ENCODE data around the gene DPYSL4. TPM values are rescaled to one million over a fixed set of nuclear protein-coding genes. Genes with fewer than 3 reads are reported as not detected.
"Not testable (repeated sequence)": the region's sequence is repeated elsewhere in the genome, so short reads cannot be mapped to it uniquely, and the experiment has no call there.

Gene DPYSL4
- total and polyA plus RNA-seq, 12 donors = 2.4 to 78.9 (median 30.6) TPM

DNA sequence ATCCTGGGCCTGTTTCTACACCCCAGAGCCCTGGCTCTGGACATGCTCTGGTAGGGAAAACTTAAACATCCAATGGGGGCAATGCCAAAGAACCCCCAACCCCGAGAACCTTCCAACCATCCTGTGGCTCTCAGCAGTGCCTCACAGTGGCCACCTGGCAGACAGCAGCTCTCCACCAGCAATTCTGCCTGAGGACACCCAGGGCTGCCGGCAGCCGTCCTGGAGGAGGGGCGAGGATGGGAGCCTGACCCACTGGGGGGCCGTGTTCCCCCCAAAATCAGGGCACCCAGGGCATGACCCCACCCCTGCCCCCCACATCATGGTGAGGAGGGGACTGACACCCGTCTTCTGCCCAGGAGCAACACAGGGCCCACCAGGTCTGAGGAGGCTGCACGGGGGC lies 32.7 kb downstream of the DPYSL4 start:
- no peak for DNase-seq
- H3K9me3 ChIP-seq = peaks cover 0 to 30% (median 11%) of the 10 kb centered on the region in 11 donors

GRCh38 chr10:132220061-132220460 lies 33.3 kb downstream of the DPYSL4 start:
- no peak for ATAC-seq

More for the DNA sequence above, 32.7 kb downstream of the DPYSL4 start:
- no peaks in the 10 kb centered on the region for H3K27me3 ChIP-seq
- peaks cover 0 to 7% (median 0%) of the 10 kb centered on the region in 9 donors for H3K4me1 ChIP-seq
- no peaks in the 10 kb centered on the region for H3K36me3 ChIP-seq
- no peak overlapping the region for H3K4me3 ChIP-seq
- TF ChIP-seq, protein P1, sequence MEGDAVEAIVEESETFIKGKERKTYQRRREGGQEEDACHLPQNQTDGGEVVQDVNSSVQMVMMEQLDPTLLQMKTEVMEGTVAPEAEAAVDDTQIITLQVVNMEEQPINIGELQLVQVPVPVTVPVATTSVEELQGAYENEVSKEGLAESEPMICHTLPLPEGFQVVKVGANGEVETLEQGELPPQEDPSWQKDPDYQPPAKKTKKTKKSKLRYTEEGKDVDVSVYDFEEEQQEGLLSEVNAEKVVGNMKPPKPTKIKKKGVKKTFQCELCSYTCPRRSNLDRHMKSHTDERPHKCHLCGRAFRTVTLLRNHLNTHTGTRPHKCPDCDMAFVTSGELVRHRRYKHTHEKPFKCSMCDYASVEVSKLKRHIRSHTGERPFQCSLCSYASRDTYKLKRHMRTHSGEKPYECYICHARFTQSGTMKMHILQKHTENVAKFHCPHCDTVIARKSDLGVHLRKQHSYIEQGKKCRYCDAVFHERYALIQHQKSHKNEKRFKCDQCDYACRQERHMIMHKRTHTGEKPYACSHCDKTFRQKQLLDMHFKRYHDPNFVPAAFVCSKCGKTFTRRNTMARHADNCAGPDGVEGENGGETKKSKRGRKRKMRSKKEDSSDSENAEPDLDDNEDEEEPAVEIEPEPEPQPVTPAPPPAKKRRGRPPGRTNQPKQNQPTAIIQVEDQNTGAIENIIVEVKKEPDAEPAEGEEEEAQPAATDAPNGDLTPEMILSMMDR (IDR thresholded peaks at IDR 0.05) = peak in 2 of 9 donors; percentile 12 to 14
- 85 to 86% methylated on average over 7 of the region's 7 CpGs for WGBS, 2 donors
- ATAC-seq = no peak
- no peak overlapping the region for H3K27ac ChIP-seq
- intact Hi-C loops (cut with DNase I) = loop anchor here in 1 of 10 donors (5.0 kb wide), 1 partner anchor 228 kb away; no protein-coding TSS in a partner anchor

GRCh38 chr10:132220996-132221395 lies 34.2 kb downstream of the DPYSL4 start:
- H3K36me3 ChIP-seq, H3K4me3 ChIP-seq, H3K27ac ChIP-seq, H3K27me3 ChIP-seq, ATAC-seq: not testable (repeated sequence)
- intact Hi-C loops (cut with DNase I) = loop anchor here in 7 of 10 donors (5.0 to 10.0 kb wide), 4 partner anchors 131 to 424 kb away; no protein-coding TSS in a partner anchor
- Histone ChIP-seq H3K4me1 (peaks cover 0 to 19% (median 0%) of the 10 kb centered on the region in 9 donors), H3K9me3 (peaks cover 0 to 22% (median 4%) of the 10 kb centered on the region in 11 donors)
- whole genome bisulfite sequencing, 2 donors = 90 to 94% methylated on average over 18 of the region's 18 CpGs
- DNase-seq = peak in 1 of 2 donors; percentile 6

More at GRCh38 chr10:132220061-132220460, 33.3 kb downstream of the DPYSL4 start:
- H3K27me3 ChIP-seq = no peaks in the 10 kb centered on the region
- H3K27ac ChIP-seq = no peak overlapping the region
- DNase-seq = no peak
- TF ChIP-seq, protein P1 (IDR thresholded peaks at IDR 0.05) = no peak
- H3K9me3 ChIP-seq = peaks cover 0 to 26% (median 8%) of the 10 kb centered on the region in 11 donors
- peaks cover 0 to 12% (median 0%) of the 10 kb centered on the region in 9 donors for H3K4me1 ChIP-seq
- intact Hi-C loops (cut with DNase I) = loop anchor here in 7 of 10 donors (5.0 to 10.0 kb wide), 4 partner anchors 132 to 425 kb away; no protein-coding TSS in a partner anchor
- WGBS, 2 donors = 95 to 97% methylated on average over 9 of the region's 9 CpGs
- no peaks in the 10 kb centered on the region for H3K36me3 ChIP-seq
- no peak overlapping the region for H3K4me3 ChIP-seq

DNA sequence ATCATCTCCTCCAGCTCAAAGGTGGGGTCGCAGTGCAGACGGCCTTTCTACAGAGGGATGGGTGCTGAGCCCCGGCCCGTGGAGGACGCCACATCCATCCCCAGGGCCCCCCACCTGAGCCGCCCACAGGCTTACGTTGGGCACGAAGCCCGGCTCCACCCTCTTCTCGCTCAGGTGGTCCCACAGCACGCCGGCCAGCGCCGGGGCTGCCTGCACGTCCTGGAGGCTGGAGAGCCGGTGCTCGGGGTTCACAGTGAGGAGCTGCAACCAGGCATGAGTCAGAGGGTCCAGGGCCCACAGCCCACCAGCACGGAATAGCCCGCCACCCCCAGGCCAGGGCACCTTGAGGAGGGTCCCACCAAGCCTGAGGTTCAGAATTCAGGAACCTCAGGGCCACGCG lies 36.0 kb downstream of the DPYSL4 start:
- WGBS, 2 donors = 75 to 77% methylated on average over 21 of the region's 21 CpGs
- Histone ChIP-seq H3K4me3 (no peak overlapping the region), H3K9me3 (peaks cover 0 to 5% (median 0%) of the 10 kb centered on the region in 11 donors), H3K36me3 (no peaks in the 10 kb centered on the region), H3K27me3 (no peaks in the 10 kb centered on the region), H3K27ac (no peak overlapping the region), H3K4me1 (peaks cover 0 to 27% (median 0%) of the 10 kb centered on the region in 9 donors)
- TF ChIP-seq, protein P1 (IDR thresholded peaks at IDR 0.05) = no peak
- ATAC-seq = peak in 2 of 8 donors; percentile 2 to 27
- peak in 1 of 2 donors; percentile 22 for DNase-seq
- intact Hi-C loops (cut with DNase I) = loop anchor here in 9 of 10 donors (1.0 to 10.0 kb wide), 8 partner anchors 130 to 422 kb away; no protein-coding TSS in a partner anchor

DNA sequence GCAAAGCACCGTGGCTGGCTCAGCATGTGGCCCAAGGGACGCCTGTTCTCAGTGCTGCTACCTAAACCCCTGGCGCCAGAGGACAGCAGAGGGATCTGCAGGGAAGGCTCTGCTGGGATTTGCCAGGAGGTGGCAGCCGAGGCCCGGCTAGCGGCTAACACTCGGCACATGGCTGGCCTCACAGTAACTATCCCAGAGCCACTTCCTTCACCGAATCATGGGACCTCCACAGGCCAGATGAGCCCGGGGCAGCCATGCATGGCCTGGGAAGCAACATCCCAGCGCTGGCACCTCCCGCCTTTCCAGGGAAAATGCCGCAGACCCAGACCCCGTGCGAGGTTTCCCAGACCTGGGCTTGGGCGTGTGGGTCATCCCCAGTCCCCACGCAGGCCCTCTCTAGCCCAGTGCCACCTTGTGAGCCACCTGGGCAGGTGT lies 36.4 kb downstream of the DPYSL4 start:
- H3K27ac ChIP-seq = no peak overlapping the region
- H3K9me3 ChIP-seq = peaks cover 0 to under 1% (median 0%) of the 10 kb centered on the region in 11 donors
- H3K27me3 ChIP-seq = no peaks in the 10 kb centered on the region
- H3K36me3 ChIP-seq = no peaks in the 10 kb centered on the region
- peaks cover 0 to 27% (median 0%) of the 10 kb centered on the region in 9 donors for H3K4me1 ChIP-seq
- TF ChIP-seq, protein P1 (IDR thresholded peaks at IDR 0.05) = peak; percentile 83 to 97 (median 93)
- intact Hi-C loops (cut with DNase I) = loop anchor here in 9 of 10 donors (1.0 to 10.0 kb wide), 8 partner anchors 129 to 422 kb away; no protein-coding TSS in a partner anchor
- WGBS, 2 donors = 38 to 39% methylated on average over 16 of the region's 16 CpGs
- H3K4me3 ChIP-seq = no peak overlapping the region
- ATAC-seq (peak; percentile 87 to 97 (median 95)), DNase-seq (peak; percentile 80)
